Measurements from ENCODE around the gene CDS2.
A peak's percentile ranks its signal among the peaks of the same experiment; 100 is the strongest.

CDS2 gene

DNA sequence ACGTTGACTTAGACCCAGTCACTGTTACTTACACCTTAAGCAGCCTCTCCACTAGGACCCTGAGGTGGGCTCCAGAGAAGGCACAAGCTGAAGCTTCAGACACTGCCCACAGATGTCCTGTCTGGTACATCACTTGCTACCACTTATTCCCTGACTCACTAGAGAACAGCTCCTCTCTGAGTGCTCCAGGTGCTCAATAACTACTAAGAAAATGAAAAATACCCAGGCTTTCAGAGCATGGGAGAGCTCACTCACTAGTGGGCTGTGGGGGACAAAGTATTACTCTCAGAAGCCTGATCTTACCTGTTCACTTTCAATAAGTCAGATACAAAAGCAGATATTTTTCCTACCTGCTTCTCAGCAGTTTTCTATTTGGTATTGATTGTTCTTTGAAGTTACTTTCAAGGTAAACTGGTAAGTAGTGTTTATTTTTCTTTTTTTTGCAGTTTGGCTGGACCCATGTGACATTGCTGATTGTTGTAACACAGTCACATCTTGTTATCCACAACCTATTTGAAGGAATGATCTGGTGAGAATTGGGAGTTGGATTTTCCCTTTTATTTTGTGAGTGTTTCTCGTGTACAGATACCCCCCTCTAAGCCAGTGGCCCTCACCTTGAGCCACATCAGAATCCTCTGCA is 55.9 kb downstream of the CDS2 start:
- no peak for FAIRE-seq

GRCh38 chr20:5183731-5184474 is 57.1 kb downstream of the CDS2 start:
- FAIRE-seq: no peak

DNA sequence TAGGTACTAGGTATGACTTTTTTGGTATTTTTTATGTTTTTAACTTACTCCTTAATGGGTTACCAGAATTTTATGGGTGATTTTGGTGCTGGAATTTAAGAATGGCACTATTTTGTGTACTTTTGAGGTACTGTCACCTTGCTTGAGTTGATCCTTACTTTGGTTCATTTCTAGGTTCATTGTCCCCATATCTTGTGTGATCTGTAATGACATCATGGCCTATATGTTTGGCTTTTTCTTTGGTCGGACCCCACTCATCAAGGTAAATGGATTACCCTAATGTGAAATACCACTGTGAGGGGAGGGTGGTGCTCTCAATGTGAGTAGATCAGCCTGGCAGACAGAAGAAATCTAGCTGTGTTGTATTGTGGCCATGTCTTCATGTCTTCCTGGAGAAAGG is 57.9 kb downstream of the CDS2 start:
- no peak for FAIRE-seq

GRCh38 chr20:5187122-5187521 is 60.3 kb downstream of the CDS2 start:
- FAIRE-seq: no peak

DNA sequence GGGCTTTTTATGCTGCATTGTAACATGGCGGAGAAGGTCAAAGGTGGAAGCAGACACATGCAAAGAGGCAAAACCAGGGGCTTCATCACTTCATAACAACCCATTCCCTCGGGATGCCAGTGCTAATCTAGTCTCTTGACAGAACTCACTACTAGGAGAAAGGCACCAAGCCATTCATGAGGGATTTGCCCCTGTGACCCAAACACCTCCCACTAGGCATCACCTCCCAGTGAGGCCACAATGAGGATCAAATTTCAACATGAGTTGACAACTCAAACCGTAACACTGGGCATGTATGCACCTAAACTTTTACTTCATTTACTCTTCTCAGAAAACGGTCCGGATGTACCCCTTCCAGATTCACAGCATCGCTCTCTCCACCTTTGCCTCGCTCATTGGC is 61.9 kb downstream of the CDS2 start:
- FAIRE-seq: no peak

GRCh38 chr20:5189917-5190316 is 63.1 kb downstream of the CDS2 start:
- FAIRE-seq: no peak

GRCh38 chr20:5190444-5190843 is 63.6 kb downstream of the CDS2 start:
- FAIRE-seq: no peak

- FAIRE-seq: peak; percentile 96
Measured at GRCh38 chr20:5191829-5192569, 65.2 kb downstream of the CDS2 start.

DNA sequence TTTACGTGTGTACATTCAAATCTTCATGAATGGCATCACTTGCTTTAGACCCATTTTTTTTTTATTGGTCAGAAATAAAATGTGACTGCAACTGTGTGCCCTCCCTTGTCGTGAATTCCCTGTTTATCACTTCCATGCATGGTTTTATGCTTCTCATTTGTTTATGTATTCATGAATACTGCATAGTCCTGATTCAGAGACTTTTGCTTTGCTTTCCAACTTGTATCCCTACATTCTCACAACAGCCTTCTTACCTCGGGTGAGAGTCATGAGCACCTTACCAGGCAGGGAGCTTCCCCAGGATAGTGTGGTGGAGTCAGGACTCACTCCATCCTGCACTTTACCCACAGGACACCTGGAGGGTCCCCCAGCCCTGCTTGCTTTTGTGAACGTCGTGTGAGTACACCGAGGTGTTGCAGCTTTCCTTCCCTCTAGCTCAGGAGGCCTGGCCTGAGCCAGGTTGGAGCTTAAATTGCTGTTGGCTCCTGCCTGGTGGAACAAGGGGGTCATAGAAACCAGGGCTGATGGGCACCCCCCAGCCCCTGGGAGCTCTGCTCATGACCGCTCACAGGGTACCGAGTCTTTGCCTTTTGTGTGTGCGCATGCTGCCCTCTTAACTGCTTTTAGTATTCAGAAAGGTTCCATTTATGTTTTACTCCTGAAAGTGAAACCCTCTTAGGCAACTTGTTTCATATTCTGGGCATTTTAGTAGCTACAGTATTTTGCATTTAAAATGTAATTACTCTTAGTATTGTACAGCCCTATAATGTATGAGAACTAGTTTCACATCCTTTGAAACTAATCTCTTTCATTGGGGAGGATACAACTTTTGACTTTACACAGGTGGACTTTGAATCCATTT is 66.0 kb downstream of the CDS2 start:
- no peak for FAIRE-seq

DNA sequence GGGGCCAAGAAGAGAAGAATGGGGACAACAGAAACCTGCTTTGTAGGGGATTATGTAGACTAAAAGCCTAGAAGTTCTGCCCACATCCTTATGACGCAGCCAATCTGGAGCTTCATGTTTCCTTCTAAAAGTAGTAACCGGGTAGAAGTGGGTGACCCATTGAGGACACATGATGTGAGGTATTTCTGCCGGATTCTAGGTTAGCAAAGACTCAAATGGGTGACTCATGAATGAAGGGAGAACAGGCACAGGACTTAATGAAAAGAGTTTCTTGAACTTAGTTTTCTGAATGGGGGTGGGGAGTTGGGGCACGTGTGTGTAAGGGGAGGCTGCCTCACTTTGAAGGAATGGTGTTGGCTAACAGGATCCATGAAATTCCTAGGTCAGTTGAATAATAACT is 68.8 kb downstream of the CDS2 start:
- no peak for FAIRE-seq

GRCh38 chr20:5196149-5196548 is 69.3 kb downstream of the CDS2 start:
- no peak for FAIRE-seq

DNA sequence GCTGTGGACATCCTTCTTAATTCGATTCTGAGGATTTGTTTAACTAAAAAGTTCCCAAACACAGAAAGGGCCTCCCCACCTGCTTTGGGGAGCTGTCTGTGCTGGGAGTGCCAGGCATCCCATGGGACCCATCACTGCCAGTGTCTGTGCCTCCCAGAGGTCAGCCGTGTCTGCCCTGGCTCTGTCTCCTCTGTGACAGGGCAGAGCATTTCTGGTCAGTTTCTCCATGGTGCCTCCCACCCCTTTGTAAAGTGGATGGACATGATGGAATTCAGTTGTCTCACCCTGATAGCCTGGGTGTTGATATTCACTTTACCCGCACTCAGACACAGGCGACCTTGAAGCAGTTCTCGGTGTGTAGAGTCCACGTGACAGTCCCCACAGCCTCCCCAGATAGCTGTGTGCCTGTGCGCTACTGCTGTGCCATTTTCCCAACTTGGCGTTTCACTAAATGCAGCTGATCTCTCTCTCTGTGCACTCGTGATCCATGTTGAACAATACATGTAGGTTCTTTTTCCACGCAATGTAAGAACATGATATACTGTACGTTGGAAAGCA is 70.5 kb downstream of the CDS2 start:
- FAIRE-seq: no peak

DNA sequence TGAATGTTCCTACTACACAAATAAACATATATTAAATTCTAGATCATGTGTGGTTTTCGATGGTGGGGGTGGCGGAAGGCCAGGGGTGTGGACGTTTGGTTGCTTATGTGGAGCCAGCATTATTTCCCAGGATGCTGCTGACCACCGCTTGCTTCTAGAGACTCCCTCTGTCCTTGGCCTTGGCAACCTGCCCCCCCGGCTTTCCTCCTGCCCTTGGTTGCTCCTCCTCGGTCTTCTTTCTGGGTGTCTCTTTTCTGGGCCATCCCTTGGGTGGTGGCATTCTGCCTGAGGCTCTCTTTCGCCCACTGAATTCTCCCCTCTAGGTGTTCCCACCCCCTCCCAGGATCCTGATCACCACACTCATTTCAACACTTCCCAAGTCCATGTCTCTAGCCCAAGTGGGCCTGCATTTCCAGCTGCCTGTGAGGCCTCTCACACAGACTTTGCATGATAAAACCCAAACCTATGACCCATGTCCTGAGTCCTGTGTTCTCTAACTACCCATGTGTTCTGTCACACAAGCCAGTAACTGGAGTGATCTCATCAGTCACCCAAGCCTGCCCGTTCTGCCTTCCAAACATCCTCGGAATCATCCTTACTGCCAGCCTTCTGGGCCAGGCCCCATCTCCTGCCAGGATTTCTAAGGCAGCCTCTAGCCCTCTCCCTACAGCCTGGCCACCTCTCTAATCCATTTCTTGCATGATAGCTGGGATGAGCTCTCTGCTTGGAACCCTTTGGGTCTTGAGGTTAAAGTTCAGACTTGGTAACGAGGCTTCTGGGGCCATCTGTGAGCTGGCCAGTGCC is 71.2 kb downstream of the CDS2 start:
- no peak for FAIRE-seq

DNA sequence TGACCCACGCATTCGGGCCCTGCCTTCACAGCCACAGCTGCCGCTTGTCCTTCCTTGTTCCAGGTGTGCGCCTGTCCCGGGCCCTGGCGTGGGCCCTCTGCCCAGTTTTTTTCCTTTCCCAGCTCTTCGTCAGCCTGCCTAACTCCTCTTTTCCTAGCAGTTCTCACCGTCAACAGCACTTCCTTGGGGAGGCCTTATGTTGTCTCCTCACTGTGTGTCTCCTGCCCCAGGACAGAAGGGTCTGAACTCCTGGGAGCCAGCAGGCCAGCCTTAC is 71.8 kb downstream of the CDS2 start:
- FAIRE-seq: no peak

GRCh38 chr20:5203380-5203779 is 76.6 kb downstream of the CDS2 start:
- FAIRE-seq: no peak

- FAIRE-seq: peak; percentile 86
Measured at GRCh38 chr20:5205348-5206210, 78.8 kb downstream of the CDS2 start.

- FAIRE-seq: no peak
Measured at GRCh38 chr20:5207138-5207537, 80.3 kb downstream of the CDS2 start.

- FAIRE-seq: no peak
Measured at GRCh38 chr20:5211803-5212714, 85.3 kb downstream of the CDS2 start.

DNA sequence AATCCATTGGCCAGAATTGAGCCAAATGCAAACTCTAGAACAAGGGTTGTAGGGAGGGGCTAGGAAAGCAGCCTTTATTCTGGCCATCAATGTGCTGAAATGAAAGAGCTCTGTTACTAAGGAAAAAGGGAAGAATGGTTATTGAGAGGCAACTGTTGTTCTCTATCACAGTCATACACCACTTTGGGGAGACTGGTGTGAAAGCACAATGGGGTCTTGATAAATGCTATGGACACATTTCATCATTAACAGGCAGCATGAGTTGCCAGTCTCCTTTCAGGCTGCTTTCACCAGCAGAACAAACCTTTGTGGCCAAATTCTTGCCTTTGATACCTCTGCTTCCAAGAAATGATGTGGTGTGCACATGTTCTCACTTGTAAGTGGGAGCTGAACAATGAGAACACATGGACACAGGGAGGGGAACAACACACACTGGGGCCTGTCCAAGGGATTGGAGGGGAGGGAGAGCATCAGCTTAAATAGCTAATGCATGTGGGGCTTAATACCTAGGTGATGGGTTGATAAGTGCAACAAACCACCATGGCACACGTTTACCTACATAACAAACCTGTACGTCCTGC is 86.2 kb downstream of the CDS2 start:
- FAIRE-seq: no peak

- no peak for FAIRE-seq
Measured at GRCh38 chr20:5214826-5215225, 88.0 kb downstream of the CDS2 start.
